HepG2 (cell line): ENCODE data around the gene ARHGAP9. TPM values are rescaled to one million over a fixed set of nuclear protein-coding genes. Genes with fewer than 3 reads are reported as not detected.

Experiments used
- AHR ChIP-seq: IDR thresholded peaks from 2 replicates; pipeline ENCODE4 v1.6.1; 2018; ENCODE audit warnings: missing genetic modification reagents, missing compliant biosample characterization
- ARID5B ChIP-seq: IDR thresholded peaks from 2 replicates; pipeline ENCODE4 v1.4.0; 2020; ENCODE audit warnings: mild to moderate bottlenecking, missing genetic modification reagents
- ELK4 ChIP-seq: sonication (generic); formaldehyde crosslinking; IDR thresholded peaks from 2 replicates; pipeline ENCODE4 v1.9.0; 2021; ENCODE audit warnings: missing genetic modification reagents, borderline replicate concordance
- HMG20B ChIP-seq: conservative IDR thresholded peaks from 2 replicates; pipeline ENCODE4 v1.6.1; 2016; ENCODE audit warnings: missing genetic modification reagents, missing compliant biosample characterization
- HOXA5 ChIP-seq: sonication (generic); formaldehyde crosslinking; IDR thresholded peaks from 2 replicates; pipeline ENCODE4 v1.4.0; 2020; ENCODE audit warnings: missing genetic modification reagents
- NFE2 ChIP-seq: sonication (generic); formaldehyde crosslinking; IDR thresholded peaks from 2 replicates; pipeline ENCODE4 v1.4.0; 2020; ENCODE audit warnings: missing genetic modification reagents
- PHF21A ChIP-seq: sonication (generic); formaldehyde crosslinking; IDR thresholded peaks from 2 replicates; pipeline ENCODE4 v1.5.0; 2020; ENCODE audit warnings: mild to moderate bottlenecking, missing genetic modification reagents
- PRDM10 ChIP-seq: sonication (generic); formaldehyde crosslinking; IDR thresholded peaks from 2 replicates; pipeline ENCODE4 v1.4.0; 2020; ENCODE audit warnings: low read depth, missing genetic modification reagents
- TERF1 ChIP-seq: sonication (generic); formaldehyde crosslinking; IDR thresholded peaks from 2 replicates; pipeline ENCODE4 v1.8.0; 2022; ENCODE audit warnings: mild to moderate bottlenecking, missing genetic modification reagents, moderate library complexity
- TFAP4 ChIP-seq: sonication (generic); IDR thresholded peaks from 2 replicates; pipeline ENCODE4 v1.6.1; 2016; ENCODE audit warnings: low read depth, borderline replicate concordance
- ZMYM3 ChIP-seq: sonication (generic); formaldehyde crosslinking; IDR thresholded peaks from 2 replicates; pipeline ENCODE4 v1.5.1; 2020; ENCODE audit warnings: mild to moderate bottlenecking, missing genetic modification reagents
- ZNF12 ChIP-seq: sonication (generic); formaldehyde crosslinking; IDR thresholded peaks from 2 replicates; pipeline ENCODE4 v1.5.0; 2020; ENCODE audit warnings: missing genetic modification reagents
- ZNF274 ChIP-seq: sonication (generic); formaldehyde crosslinking; IDR thresholded peaks from 2 replicates; pipeline ENCODE4 v1.5.1; 2020; ENCODE audit warnings: mild to moderate bottlenecking, missing genetic modification reagents
- ZNF3 ChIP-seq: IDR thresholded peaks from 2 replicates; pipeline ENCODE4 v1.7.0; 2017; ENCODE audit warnings: inconsistent platforms
- ZNF484 ChIP-seq: sonication (generic); formaldehyde crosslinking; IDR thresholded peaks from 2 replicates; pipeline ENCODE4 v1.5.1; 2020; ENCODE audit warnings: mild to moderate bottlenecking, low read depth, missing genetic modification reagents, borderline replicate concordance
- ZNF547 ChIP-seq: sonication (generic); formaldehyde crosslinking; IDR thresholded peaks from 2 replicates; pipeline ENCODE4 v1.5.1; 2020; ENCODE audit warnings: mild to moderate bottlenecking, missing genetic modification reagents
- ZNF572 ChIP-seq: sonication (generic); formaldehyde crosslinking; IDR thresholded peaks from 2 replicates; pipeline ENCODE4 v1.5.1; 2020; ENCODE audit warnings: mild to moderate bottlenecking, missing genetic modification reagents
- polyA plus RNA-seq, 8 experiments: library from polyadenylated mRNA; depleted of rRNA in 3 of 8; stranded (reverse) in 7 of 8; unstranded in 1 of 8; fragments of >200 nt; fragmentation: Illumina TruSeq in 4 of 8; extraction: Trizol in 4 of 8; gene quantifications; 2 replicates each; pipeline versions ENCODE4 v1.2.1 to v1.2.3, GENCODE V29; 2011 to 2016; ENCODE audit warnings: low read depth in 4 of 8, missing spikeins in 1 of 8, mixed read lengths in 1 of 8; ENCODE audit not compliant: insufficient read depth in 1 of 8
- total RNA-seq, 5 experiments: library from RNA; depleted of rRNA; stranded (reverse); fragments of >200 nt; fragmentation: Illumina TruSeq; extraction: Trizol; gene quantifications; 2 replicates each; pipeline ENCODE4 v1.2.3, GENCODE V29; 2016; ENCODE audit warnings: low read depth in 1 of 5

ARHGAP9 gene
- total and polyA plus RNA-seq, 2 of the 13 experiments (the other 11 are each of a cell fraction or from before 2014, with no cell fraction given) = 0.18 to 1.2 TPM

- TF ChIP-seq ZNF547 (peak; percentile 63; the same call in 1 of the 2 replicates), ZNF12 (CRISPR knock-in tag) (no peak), ZNF274 (CRISPR knock-in tag) (peak; percentile 12; the same call in 1 of the 2 replicates), NFE2 (CRISPR knock-in tag) (no peak), HMG20B (peak; percentile 50; the same call in 1 of the 2 replicates), TFAP4 (peak; percentile 87), HOXA5 (peak; percentile 39; the same call in 1 of the 2 replicates), ZMYM3 (CRISPR knock-in tag) (peak; percentile 57; the same call in 1 of the 2 replicates), PHF21A (CRISPR knock-in tag) (peak; percentile 90), ELK4 (CRISPR knock-in tag) (no peak), ARID5B (CRISPR knock-in tag) (peak; percentile 93), ZNF484 (no peak), TERF1 (CRISPR knock-in tag) (no peak), ZNF3 (CRISPR knock-in tag) (no peak), PRDM10 (CRISPR knock-in tag) (0 out of 2 replicates have a peak, but pooled peaks have one; percentile 17), ZNF572 (CRISPR knock-in tag) (no peak), AHR (CRISPR knock-in tag) (no peak)
Measured at GRCh38 chr12:57454566-57455373, 24.9 kb downstream of the ARHGAP9 start, which contains the start of gene INHBE (continued).
